Upper lobe of right lung (tissue), 1 donor: ENCODE data around the gene MYOT. TPM values are rescaled to one million over a fixed set of nuclear protein-coding genes. Genes with fewer than 3 reads are reported as not detected.

Experiments used
- ATAC-seq: fragments of 200-7000 bp; cut with Tn5 transposase; one replicate; pipeline ENCODE4 v1.9.1; 2020; ENCODE audit warnings: mild to moderate bottlenecking, moderate library complexity
- DNase-seq: peaks from one replicate; pipeline ENCODE4 v3.0.0-alpha.2; 2020
- H3K27ac ChIP-seq: fragments of 200-600 bp; one replicate; pipeline ENCODE4 v1.8.0; 2022
- H3K27me3 ChIP-seq: fragments of 200-600 bp; one replicate; pipeline ENCODE4 v1.8.0; 2022; ENCODE audit warnings: mild to moderate bottlenecking
- H3K36me3 ChIP-seq: fragments of 200-600 bp; one replicate; pipeline ENCODE4 v1.8.0; 2022
- H3K4me1 ChIP-seq: fragments of 200-600 bp; one replicate; pipeline ENCODE4 v1.8.0; 2022
- H3K4me3 ChIP-seq: fragments of 200-600 bp; one replicate; pipeline ENCODE4 v1.8.0; 2022; ENCODE audit warnings: mild to moderate bottlenecking
- H3K9me3 ChIP-seq: fragments of 200-600 bp; one replicate; pipeline ENCODE4 v1.8.0; 2022
- intact Hi-C: fragments of 100-400 bp; cut with DNase I; formaldehyde crosslinking; loops from one replicate; pipeline ENCODE4 v1.11.0; 2022
- total RNA-seq: library from RNA; stranded (reverse); fragmentation: NEBNext Ultra II Directional; extraction: Animal tissue kit (Norgen Biotek cat#: 25700); gene quantifications from one replicate; pipeline ENCODE4 v1.2.1, GENCODE V29; 2021
- TF ChIP-seq, protein P1 (sequence below): fragments of 200-600 bp; IDR thresholded peaks from one replicate; pipeline ENCODE4 v1.8.0; 2022; ENCODE audit warnings: antibody characterized with exemption
- donor health status: DM: no; HTN: yes; CAD: no; lungs with severe emphysema.

The MYOT gene
- total RNA-seq, 1 donor from 2014 or later = not detected

DNA sequence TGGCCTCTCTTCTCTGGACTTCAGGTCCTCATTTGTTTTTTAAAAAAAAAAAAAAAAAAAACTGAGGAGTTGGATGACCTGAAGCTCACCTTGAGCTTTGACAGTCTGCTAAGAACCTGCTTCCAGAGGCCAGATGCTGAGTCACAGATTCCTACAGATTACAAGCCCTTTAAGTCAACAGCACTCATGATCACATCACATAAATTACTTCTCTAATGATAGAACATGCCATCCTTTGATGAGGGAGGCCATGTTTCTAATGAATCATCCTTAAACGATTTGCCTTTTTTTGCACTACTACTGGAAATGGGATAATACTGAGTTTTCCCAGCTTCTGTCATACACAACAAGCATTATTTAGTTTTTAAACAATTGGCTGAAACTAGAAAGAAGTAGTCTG is 34.2 kb upstream of the MYOT start:
- no peaks in the 10 kb centered on the region for H3K36me3 ChIP-seq
- TF ChIP-seq, protein P1, sequence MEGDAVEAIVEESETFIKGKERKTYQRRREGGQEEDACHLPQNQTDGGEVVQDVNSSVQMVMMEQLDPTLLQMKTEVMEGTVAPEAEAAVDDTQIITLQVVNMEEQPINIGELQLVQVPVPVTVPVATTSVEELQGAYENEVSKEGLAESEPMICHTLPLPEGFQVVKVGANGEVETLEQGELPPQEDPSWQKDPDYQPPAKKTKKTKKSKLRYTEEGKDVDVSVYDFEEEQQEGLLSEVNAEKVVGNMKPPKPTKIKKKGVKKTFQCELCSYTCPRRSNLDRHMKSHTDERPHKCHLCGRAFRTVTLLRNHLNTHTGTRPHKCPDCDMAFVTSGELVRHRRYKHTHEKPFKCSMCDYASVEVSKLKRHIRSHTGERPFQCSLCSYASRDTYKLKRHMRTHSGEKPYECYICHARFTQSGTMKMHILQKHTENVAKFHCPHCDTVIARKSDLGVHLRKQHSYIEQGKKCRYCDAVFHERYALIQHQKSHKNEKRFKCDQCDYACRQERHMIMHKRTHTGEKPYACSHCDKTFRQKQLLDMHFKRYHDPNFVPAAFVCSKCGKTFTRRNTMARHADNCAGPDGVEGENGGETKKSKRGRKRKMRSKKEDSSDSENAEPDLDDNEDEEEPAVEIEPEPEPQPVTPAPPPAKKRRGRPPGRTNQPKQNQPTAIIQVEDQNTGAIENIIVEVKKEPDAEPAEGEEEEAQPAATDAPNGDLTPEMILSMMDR = no peak
- no peaks in the 10 kb centered on the region for H3K9me3 ChIP-seq
- no peaks in the 10 kb centered on the region for H3K27me3 ChIP-seq
- no peak overlapping the region for H3K4me3 ChIP-seq
- ATAC-seq (no peak), DNase-seq (no peak)
- intact Hi-C loops = no loop called here
- no peaks in the 10 kb centered on the region for H3K4me1 ChIP-seq
- no peak overlapping the region for H3K27ac ChIP-seq

DNA sequence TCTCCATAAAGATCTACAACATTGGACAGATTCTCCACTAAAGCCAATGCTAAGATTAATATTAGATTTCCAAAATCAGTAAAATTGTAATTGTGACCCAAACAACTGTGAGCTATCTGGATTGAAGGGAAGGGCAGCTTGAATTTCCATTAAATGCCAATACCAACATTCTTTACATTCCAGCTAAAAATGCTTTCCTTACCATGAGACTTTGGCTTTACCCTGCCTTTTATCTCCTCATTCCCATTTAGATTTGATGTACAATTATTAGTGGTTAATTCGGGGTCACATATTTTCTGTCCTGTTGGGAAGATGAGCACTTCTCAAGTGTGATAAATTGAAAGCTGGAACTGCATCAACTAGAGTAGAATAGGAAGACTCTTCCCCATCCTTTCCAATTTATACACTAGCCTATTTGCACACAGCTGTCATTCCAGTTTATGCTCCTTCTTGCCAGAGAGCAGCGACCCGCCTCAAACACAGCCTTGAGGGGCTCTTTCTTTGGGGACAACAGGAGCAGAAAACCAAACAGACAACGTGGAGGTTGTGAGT is 33.1 kb upstream of the MYOT start:
- Histone ChIP-seq H3K27ac (no peak overlapping the region), H3K27me3 (no peaks in the 10 kb centered on the region), H3K4me1 (no peaks in the 10 kb centered on the region), H3K4me3 (no peak overlapping the region), H3K36me3 (no peaks in the 10 kb centered on the region), H3K9me3 (no peaks in the 10 kb centered on the region)
- intact Hi-C loops = no loop called here
- TF ChIP-seq, protein P1 = no peak
- DNase-seq (no peak), ATAC-seq (no peak)

DNA sequence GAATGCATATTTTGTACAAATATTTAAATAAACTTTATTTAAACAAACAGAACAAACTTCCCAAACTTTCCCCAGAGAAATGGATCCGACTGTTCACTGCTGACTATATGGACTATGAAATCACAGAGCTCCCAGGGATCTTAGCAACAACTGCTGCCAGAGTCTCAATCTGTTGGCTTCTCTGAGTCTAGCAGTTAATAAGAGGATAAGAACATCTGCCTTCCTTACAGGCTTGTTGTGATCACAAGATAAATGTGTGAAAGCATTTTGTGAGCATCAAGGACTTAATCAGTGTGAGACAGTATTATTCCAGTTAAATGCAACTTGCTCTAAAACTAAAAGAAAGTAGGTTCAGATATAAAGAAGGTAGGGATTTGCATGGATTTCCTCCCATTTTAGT is 31.4 kb upstream of the MYOT start:
- Histone ChIP-seq H3K4me1 (no peaks in the 10 kb centered on the region), H3K4me3 (no peak overlapping the region), H3K36me3 (no peaks in the 10 kb centered on the region), H3K27me3 (no peaks in the 10 kb centered on the region), H3K27ac (no peak overlapping the region), H3K9me3 (no peaks in the 10 kb centered on the region)
- ATAC-seq = no peak
- TF ChIP-seq, protein P1 = no peak
- intact Hi-C loops = no loop called here
- no peak for DNase-seq

DNA sequence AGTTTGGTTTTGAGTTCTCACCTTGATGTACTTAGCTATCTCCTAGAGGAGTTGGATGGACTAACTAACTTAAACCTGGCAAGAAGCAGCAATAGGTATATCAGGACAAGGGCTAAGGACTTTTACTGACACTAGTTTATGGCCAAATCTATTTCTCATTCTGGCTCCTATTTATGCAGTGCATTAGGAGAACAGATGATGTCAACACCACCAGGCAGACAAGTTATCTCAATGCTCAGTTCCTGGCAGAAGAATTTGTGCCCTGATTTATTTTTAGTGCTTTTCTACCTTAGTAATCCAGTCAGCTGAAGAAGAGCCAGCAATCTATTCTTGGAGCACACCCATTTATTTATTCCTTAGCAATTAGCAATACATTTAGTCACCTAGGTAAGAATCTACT is 30.7 kb upstream of the MYOT start:
- no peaks in the 10 kb centered on the region for H3K9me3 ChIP-seq
- TF ChIP-seq, protein P1 = no peak
- H3K27ac ChIP-seq = no peak overlapping the region
- no peaks in the 10 kb centered on the region for H3K4me1 ChIP-seq
- intact Hi-C loops = no loop called here
- no peak overlapping the region for H3K4me3 ChIP-seq
- DNase-seq = no peak
- no peaks in the 10 kb centered on the region for H3K36me3 ChIP-seq
- no peaks in the 10 kb centered on the region for H3K27me3 ChIP-seq
- no peak for ATAC-seq

DNA sequence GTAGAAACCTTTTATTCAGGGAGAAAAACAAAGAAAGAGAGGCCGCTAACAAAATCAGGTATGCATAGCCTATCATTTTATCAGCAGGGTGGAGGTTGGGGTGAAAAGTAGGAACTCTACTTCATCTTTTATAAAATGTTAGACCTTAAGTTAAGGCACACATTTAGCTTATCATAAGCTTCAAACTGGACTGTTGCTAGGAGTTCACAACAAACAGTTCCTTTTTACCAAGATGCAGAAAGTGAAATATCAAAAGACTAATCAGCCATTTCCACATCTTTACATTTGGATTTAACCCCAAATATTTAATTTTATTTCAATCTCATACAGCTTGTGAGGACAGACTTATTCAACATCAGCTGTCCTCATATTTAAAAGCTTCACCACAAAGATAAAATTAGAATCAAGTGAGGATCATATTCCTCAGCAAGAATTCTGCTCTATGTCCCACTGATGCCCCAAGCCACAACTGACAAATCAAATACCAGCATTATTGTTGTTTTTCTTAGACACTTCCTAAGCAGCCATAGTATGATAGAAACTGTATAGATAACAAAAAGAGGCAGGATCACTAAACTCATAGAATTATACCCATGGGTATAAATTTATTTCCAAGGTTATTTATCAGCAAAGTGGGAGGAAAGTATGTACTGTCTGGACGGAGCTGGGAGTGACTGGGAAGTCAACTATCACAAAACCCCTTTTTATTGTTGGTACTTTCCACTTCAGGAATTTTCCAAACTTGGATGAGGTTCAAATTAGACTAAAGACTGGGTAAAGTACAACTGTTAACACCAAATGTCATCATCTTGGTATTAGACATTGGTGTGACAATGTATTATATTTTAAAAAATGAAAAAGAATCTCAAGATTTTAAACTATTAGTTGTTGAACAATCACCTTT is 29.9 kb upstream of the MYOT start:
- Histone ChIP-seq H3K4me3 (no peak overlapping the region), H3K27me3 (no peaks in the 10 kb centered on the region), H3K9me3 (no peaks in the 10 kb centered on the region), H3K4me1 (no peaks in the 10 kb centered on the region), H3K36me3 (no peaks in the 10 kb centered on the region), H3K27ac (no peak overlapping the region)
- DNase-seq (no peak), ATAC-seq (no peak)
- intact Hi-C loops = no loop called here
- TF ChIP-seq, protein P1 = no peak
